ENCODE data around the gene HSD11B2.

HSD11B2 gene

GRCh38 chr16:67474551-67475455 is 43.9 kb downstream of the HSD11B2 start:
- Histone ChIP-seq H3K4me2 (ENCODE audit: low read length) (no peak overlapping the region), H2AFZ (no peak overlapping the region), H3K27ac (no peak overlapping the region), H3K4me1 (peaks cover 14% of the 10 kb centered on the region), H3K36me3 (ENCODE audit: control insufficient read depth, insufficient read depth, low read length) (no peaks in the 10 kb centered on the region), H3K4me3 (ENCODE audit: low read depth, low read length) (no peak overlapping the region), H3K27me3 (ENCODE audit: control insufficient read depth, insufficient read depth, low read length) (no peaks in the 10 kb centered on the region), H3K9me3 (ENCODE audit: control insufficient read depth, low read length) (no peaks in the 10 kb centered on the region), H3K79me2 (peaks cover 82% of the 10 kb centered on the region), H3K9ac (no peak overlapping the region)
- no peak for TF ChIP-seq CTCF (IDR thresholded peaks at IDR 0.05)

DNA sequence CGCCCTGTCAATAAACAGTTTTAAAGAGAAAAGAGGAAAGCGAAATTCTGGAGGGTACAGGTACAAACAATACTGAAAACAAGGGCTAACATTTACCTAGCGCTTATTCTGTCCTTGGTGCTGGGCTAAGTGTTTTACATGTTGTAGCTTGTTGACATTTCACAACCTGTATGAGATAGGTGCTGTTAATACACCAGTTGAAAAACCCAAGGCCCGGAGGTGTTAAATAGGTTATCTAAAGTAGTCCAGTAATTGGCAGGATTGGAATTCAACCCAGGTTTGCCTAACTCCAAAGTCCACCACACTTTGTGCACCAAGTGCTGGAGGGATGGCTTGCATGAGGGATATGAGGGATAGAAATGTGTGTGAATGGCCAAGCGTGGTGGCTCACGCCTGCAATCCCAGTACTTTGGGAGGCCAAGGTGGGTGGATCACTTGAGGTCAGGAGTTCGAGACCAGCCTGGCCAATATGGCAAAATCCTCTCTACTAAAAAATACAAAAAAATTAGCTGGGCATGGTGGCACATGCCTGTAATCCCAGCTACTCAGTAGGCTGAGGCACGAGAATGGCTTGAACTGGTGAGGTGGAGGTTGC is 47.1 kb downstream of the HSD11B2 start:
- Histone ChIP-seq H3K27me3 (ENCODE audit: control insufficient read depth, insufficient read depth, low read length) (no peaks in the 10 kb centered on the region), H3K4me1 (peaks cover 19% of the 10 kb centered on the region), H3K79me2 (peaks cover 73% of the 10 kb centered on the region), H3K27ac (no peak overlapping the region), H3K9ac (no peak overlapping the region), H3K4me3 (ENCODE audit: low read depth, low read length) (no peak overlapping the region), H3K4me2 (ENCODE audit: low read length) (no peak overlapping the region), H3K36me3 (ENCODE audit: control insufficient read depth, insufficient read depth, low read length) (no peaks in the 10 kb centered on the region), H2AFZ (no peak overlapping the region), H3K9me3 (ENCODE audit: control insufficient read depth, low read length) (no peaks in the 10 kb centered on the region)
- TF ChIP-seq CTCF (IDR thresholded peaks at IDR 0.05), result no peak

- Histone ChIP-seq H3K4me3 (ENCODE audit: low read depth, low read length) (peak within 1 kb of the TSS; percentile 92), H3K9me3 (ENCODE audit: control insufficient read depth, low read length) (no peaks in the 10 kb centered on the region), H2AFZ (peak within 1 kb of the TSS; percentile 100), H3K27ac (peak within 1 kb of the TSS; percentile 93), H3K9ac (peak within 1 kb of the TSS; percentile 92), H3K4me2 (ENCODE audit: low read length) (peak within 1 kb of the TSS; percentile 97), H3K27me3 (ENCODE audit: control insufficient read depth, insufficient read depth, low read length) (no peaks in the 10 kb centered on the region), H3K36me3 (ENCODE audit: control insufficient read depth, insufficient read depth, low read length) (no peaks in the 10 kb centered on the region), H3K4me1 (peaks cover 19% of the 10 kb centered on the region), H3K79me2 (peaks cover 44% of the 10 kb centered on the region)
- TF ChIP-seq CTCF (IDR thresholded peaks at IDR 0.05), result peak; percentile 95
These were observed 50.1 kb downstream of the HSD11B2 start, which contains the start of gene ATP6V0D1 for GRCh38 chr16:67480833-67481560. TSS of gene ATP6V0D1 (minus strand) at chr16:67481157. CDS start at chr16:67481086, 71 bp downstream.

GRCh38 chr16:67481561-67482232 is 50.8 kb downstream of the HSD11B2 start:
- Histone ChIP-seq H3K4me2 (ENCODE audit: low read length) (peak overlapping the region; percentile 97), H3K4me1 (peaks cover 19% of the 10 kb centered on the region), H3K27ac (peak overlapping the region; percentile 93), H3K27me3 (ENCODE audit: control insufficient read depth, insufficient read depth, low read length) (no peaks in the 10 kb centered on the region), H3K79me2 (peaks cover 37% of the 10 kb centered on the region), H2AFZ (peak overlapping the region; percentile 100), H3K36me3 (ENCODE audit: control insufficient read depth, insufficient read depth, low read length) (no peaks in the 10 kb centered on the region), H3K4me3 (ENCODE audit: low read depth, low read length) (peak overlapping the region; percentile 92), H3K9ac (peak overlapping the region; percentile 74), H3K9me3 (ENCODE audit: control insufficient read depth, low read length) (no peaks in the 10 kb centered on the region)
- no peak for TF ChIP-seq CTCF (IDR thresholded peaks at IDR 0.05)
